GM12891 (cell line): ENCODE data around the gene PSAPL1.

Source experiments
- POLR2A ChIP-seq: IDR thresholded peaks from 2 replicates; pipeline ENCODE4 v1.6.1; 2011; ENCODE audit warnings: low read depth, low read length, control low read depth
- POLR2AphosphoS5 ChIP-seq: IDR thresholded peaks from 2 replicates; pipeline ENCODE4 v1.6.1; 2011; ENCODE audit warnings: low read depth, low read length, control low read depth
- SPI1 ChIP-seq: IDR thresholded peaks from 2 replicates; pipeline ENCODE4 v1.6.1; 2011; ENCODE audit warnings: low read depth, low read length, control low read depth

- TF ChIP-seq POLR2A (no peak), SPI1 (no peak), POLR2AphosphoS5 (no peak)
These were observed 477 bp downstream of the PSAPL1 start for GRCh38 chr4:7434141-7434765.
